DND-41 (cell line): ENCODE measurements around the gene FAM200C.

Source experiments
- CTCF ChIP-seq: IDR thresholded peaks from 2 replicates; pipeline ENCODE4 v1.5.1; 2012; ENCODE audit warnings: borderline replicate concordance, low read length, moderate library complexity, mild to moderate bottlenecking; ENCODE audit not compliant: poor library complexity, severe bottlenecking; ENCODE audit errors: extremely low read depth
- EZH2 ChIP-seq: IDR thresholded peaks from 3 replicates; pipeline ENCODE4 v1.6.1; 2012; ENCODE audit warnings: borderline replicate concordance, low read depth, mild to moderate bottlenecking, moderate library complexity, low read length, inconsistent platforms; ENCODE audit not compliant: severe bottlenecking

GRCh38 chr5:160427607-160428006 lies 27.8 kb upstream of the FAM200C start:
- no peak for TF ChIP-seq CTCF
- TF ChIP-seq EZH2 = no peak
